PC-9 (cell line): Measurements from ENCODE around the gene GHR. TPM values are rescaled to one million over a fixed set of nuclear protein-coding genes. Genes with fewer than 3 reads are reported as not detected.

Experiments
- BruUV-seq: library from RNA; stranded (reverse); fragments of 400-500 nt; replicated peaks from 2 replicates; lab custom pipeline; 2021; lab: Mats Ljungman, UMichigan
- CTCF ChIA-PET: fragments of 300-600 bp; sonication (Branson Sonifier 250); formaldehyde crosslinking; loops from one replicate; lab custom pipeline; 2022; ENCODE audit warnings: antibody characterized with exemption; lab: Charles Lee
- POLR2A ChIA-PET: fragments of 300-600 bp; sonication (Branson Sonifier 250); formaldehyde crosslinking; loops from one replicate; lab custom pipeline; 2022; ENCODE audit warnings: antibody characterized with exemption; ENCODE audit not compliant: unreplicated experiment; lab: Charles Lee
- DNase-seq, 2 experiments: peaks; one replicate each; pipeline versions ENCODE4 v3.0.0 to v3.0.0-alpha.2; 2015 to 2022; ENCODE audit warnings: mixed read lengths in 1 of 2
- H2AFZ ChIP-seq: fragments of 200-600 bp; sonication (generic); 2 replicates; pipeline ENCODE4 v1.8.1; 2017; ENCODE audit warnings: antibody characterized with exemption
- H3F3A ChIP-seq: fragments of 200-600 bp; sonication (generic); 2 replicates; pipeline ENCODE4 v1.8.1; 2017; ENCODE audit warnings: antibody characterized with exemption, mild to moderate bottlenecking, low read depth; ENCODE audit not compliant: insufficient read depth
- H3K27ac ChIP-seq: fragments of 200-600 bp; sonication (generic); 2 replicates; pipeline ENCODE4 v1.6.1; 2016; ENCODE audit warnings: mixed run types
- H3K27me3 ChIP-seq: fragments of 200-600 bp; sonication (generic); 2 replicates; pipeline ENCODE4 v1.6.1; 2016; ENCODE audit warnings: low read depth, mixed run types; ENCODE audit not compliant: insufficient read depth
- H3K36me3 ChIP-seq: fragments of 200-600 bp; sonication (generic); 2 replicates; pipeline ENCODE4 v1.6.1; 2016; ENCODE audit warnings: low read depth, mixed run types
- H3K4me1 ChIP-seq: fragments of 200-600 bp; sonication (generic); replicated peaks from 2 replicates; pipeline ENCODE4 v1.6.1; 2016; ENCODE audit warnings: mixed run types; ENCODE audit not compliant: insufficient read depth
- H3K4me2 ChIP-seq: fragments of 200-600 bp; sonication (generic); 2 replicates; pipeline ENCODE4 v1.6.1; 2017; ENCODE audit warnings: mixed run types
- H3K4me3 ChIP-seq: fragments of 200-600 bp; sonication (generic); 2 replicates; pipeline ENCODE4 v1.6.1; 2016; ENCODE audit warnings: mixed run types
- H3K79me2 ChIP-seq: fragments of 200-600 bp; sonication (generic); 2 replicates; pipeline ENCODE4 v1.6.1; 2017; ENCODE audit warnings: low read depth, mixed run types
- H3K9me2 ChIP-seq: fragments of 200-600 bp; sonication (generic); 2 replicates; pipeline ENCODE4 v1.8.1; 2017; ENCODE audit warnings: mild to moderate bottlenecking; ENCODE audit not compliant: insufficient read depth
- H3K9me3 ChIP-seq: fragments of 200-600 bp; sonication (generic); 2 replicates; pipeline ENCODE4 v1.8.1; 2016; ENCODE audit warnings: low read depth; ENCODE audit not compliant: insufficient read depth
- H4K20me1 ChIP-seq: fragments of 200-600 bp; sonication (generic); 2 replicates; pipeline ENCODE4 v1.8.1; 2017; ENCODE audit not compliant: insufficient read depth
- EZH2 ChIP-seq: fragments of 200-600 bp; sonication (generic); IDR thresholded peaks from 2 replicates; pipeline ENCODE4 v1.8.0; 2017; ENCODE audit warnings: antibody characterized with exemption, low read depth
- intact Hi-C: fragments of 100-400 bp; cut with micrococcal nuclease; formaldehyde crosslinking; loops from one replicate; pipeline ENCODE4 v1.10.0; 2022; ENCODE audit not compliant: unreplicated experiment
- total RNA-seq: library from RNA; stranded (reverse); gene quantifications from 2 replicates; pipeline ENCODE4 v1.2.3, GENCODE V29; 2021
- TF ChIP-seq, protein P1 (sequence below): fragments of 200-600 bp; sonication (generic); conservative IDR thresholded peaks from 2 replicates; pipeline ENCODE4 v1.6.1; 2017; ENCODE audit warnings: mixed run types, antibody characterized with exemption, mild to moderate bottlenecking, moderate library complexity

The GHR gene
- total RNA-seq, 1 experiment from 2014 or later, result not detected

DNA sequence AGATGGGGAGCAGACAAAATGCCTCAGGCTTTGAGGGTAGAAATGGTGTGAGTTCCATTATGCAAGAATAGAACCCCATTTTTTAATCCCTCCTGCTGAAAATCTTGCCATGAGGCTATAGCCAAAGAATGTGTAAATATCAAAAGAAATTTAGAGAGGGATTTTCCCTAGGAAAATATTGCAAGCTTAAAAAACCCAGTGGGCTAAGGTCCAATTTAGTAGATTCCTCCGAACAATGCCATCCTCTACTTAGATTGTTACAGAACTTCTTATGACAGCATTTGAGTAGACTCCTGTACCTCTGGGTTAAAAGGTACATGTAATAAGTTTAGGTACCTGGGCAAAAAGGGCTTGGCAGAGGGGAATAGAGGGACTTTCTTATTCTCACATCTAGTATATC lies 138.4 kb downstream of the GHR start:
- POLR2A ChIA-PET, result interaction anchor here (0.6 kb wide), 1 partner anchor 480 kb away, joined by 3 read pairs; no protein-coding TSS in a partner anchor
- CTCF ChIA-PET, result no interaction called here
- Histone ChIP-seq H3K9me3 (no peaks in the 10 kb centered on the region), H3K27me3 (peaks cover 33% of the 10 kb centered on the region), H3K4me1 (no peaks in the 10 kb centered on the region), H3K9me2 (no peaks in the 10 kb centered on the region), H3K36me3 (no peaks in the 10 kb centered on the region), H4K20me1 (no peaks in the 10 kb centered on the region), H3K4me2 (no peak overlapping the region), H3F3A (no peaks in the 10 kb centered on the region), H3K79me2 (no peaks in the 10 kb centered on the region), H3K4me3 (no peak overlapping the region), H2AFZ (no peak overlapping the region), H3K27ac (no peak overlapping the region)
- no peak for TF ChIP-seq EZH2
- TF ChIP-seq, protein P1, sequence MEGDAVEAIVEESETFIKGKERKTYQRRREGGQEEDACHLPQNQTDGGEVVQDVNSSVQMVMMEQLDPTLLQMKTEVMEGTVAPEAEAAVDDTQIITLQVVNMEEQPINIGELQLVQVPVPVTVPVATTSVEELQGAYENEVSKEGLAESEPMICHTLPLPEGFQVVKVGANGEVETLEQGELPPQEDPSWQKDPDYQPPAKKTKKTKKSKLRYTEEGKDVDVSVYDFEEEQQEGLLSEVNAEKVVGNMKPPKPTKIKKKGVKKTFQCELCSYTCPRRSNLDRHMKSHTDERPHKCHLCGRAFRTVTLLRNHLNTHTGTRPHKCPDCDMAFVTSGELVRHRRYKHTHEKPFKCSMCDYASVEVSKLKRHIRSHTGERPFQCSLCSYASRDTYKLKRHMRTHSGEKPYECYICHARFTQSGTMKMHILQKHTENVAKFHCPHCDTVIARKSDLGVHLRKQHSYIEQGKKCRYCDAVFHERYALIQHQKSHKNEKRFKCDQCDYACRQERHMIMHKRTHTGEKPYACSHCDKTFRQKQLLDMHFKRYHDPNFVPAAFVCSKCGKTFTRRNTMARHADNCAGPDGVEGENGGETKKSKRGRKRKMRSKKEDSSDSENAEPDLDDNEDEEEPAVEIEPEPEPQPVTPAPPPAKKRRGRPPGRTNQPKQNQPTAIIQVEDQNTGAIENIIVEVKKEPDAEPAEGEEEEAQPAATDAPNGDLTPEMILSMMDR, result no peak
- intact Hi-C loops, result no loop called here
- BruUV-seq, result no TSS peak
- DNase-seq, result no peak

DNA sequence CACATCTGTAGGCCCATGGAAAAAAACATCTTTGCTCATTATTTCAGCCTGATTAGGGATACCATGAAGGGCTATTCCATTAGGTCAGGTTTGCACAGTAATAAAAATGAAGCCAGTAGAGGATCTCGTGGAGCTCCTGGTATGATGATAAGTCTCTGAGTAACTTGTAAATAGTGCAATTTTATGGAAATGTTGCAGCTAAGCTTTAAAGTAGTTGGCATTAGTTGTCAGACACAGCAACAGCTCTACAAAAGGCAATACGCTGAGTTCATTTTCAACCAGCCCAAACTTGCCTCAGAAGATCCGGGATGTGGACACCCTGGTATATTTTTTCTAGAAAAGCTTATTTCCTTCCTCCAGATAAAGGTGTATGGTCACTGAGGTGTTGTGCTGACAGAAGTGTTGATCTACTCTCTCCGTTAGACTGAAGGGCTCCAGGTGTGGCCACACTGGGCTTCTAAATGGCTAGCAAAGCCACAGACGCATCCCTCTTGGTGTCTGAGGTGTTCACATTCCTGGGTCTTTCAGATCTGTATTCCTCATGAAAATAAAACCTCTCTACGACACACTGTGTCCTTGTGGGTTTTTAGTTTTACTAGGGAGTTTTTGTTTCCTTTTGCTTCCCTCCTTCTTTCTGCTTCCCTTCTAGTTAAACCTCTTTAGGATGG lies 141.6 kb downstream of the GHR start:
- no peaks in the 10 kb centered on the region for H3K9me2 ChIP-seq
- H3K4me3 ChIP-seq, result no peak overlapping the region
- intact Hi-C loops, result no loop called here
- TF ChIP-seq EZH2, result no peak
- no peaks in the 10 kb centered on the region for H3K4me1 ChIP-seq
- POLR2A ChIA-PET, result no interaction called here
- DNase-seq, result no peak
- H3F3A ChIP-seq, result no peaks in the 10 kb centered on the region
- peaks cover 31% of the 10 kb centered on the region for H3K27me3 ChIP-seq
- H4K20me1 ChIP-seq, result no peaks in the 10 kb centered on the region
- H3K4me2 ChIP-seq, result no peak overlapping the region
- no TSS peak for BruUV-seq
- H3K9me3 ChIP-seq, result no peaks in the 10 kb centered on the region
- H3K36me3 ChIP-seq, result no peaks in the 10 kb centered on the region
- CTCF ChIA-PET, result no interaction called here
- no peaks in the 10 kb centered on the region for H3K79me2 ChIP-seq
- H2AFZ ChIP-seq, result no peak overlapping the region
- no peak overlapping the region for H3K27ac ChIP-seq

DNA sequence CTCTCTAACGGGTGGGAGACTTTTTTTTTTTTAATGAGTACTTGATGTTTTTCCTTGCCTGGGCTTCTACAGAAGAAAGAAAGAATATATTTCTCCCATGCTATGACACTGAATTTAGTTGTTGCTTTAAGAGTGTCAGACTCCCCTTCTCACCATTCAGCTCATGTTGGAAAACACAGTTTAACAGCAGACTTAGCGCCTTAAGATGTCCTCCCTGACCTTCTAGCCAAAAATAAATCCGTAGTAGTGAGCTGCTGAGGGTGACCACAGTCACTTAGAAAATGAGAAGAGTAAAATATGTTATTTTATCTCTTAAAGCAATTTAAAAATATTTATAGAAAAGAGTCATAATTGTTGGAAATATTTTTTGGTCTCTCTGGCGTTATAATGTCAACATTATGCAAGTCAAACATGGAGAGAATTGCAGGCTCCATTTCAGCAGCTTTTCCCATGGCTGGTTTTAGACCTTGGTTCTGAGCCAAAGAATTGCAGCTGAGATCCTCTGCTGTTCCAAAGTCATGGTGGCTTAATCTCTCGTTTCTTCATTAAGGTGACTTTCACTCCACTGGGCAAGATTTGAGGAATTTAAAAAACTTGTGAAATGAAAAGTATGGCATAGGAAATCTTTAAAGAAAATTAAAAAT lies 143.5 kb downstream of the GHR start:
- Histone ChIP-seq H2AFZ (no peak overlapping the region), H3K4me3 (no peak overlapping the region), H3K4me2 (no peak overlapping the region), H4K20me1 (no peaks in the 10 kb centered on the region), H3K27ac (no peak overlapping the region), H3K27me3 (peaks cover 12% of the 10 kb centered on the region; the same call in 1 of the 2 replicates), H3K36me3 (no peaks in the 10 kb centered on the region), H3F3A (no peaks in the 10 kb centered on the region), H3K4me1 (no peaks in the 10 kb centered on the region), H3K79me2 (no peaks in the 10 kb centered on the region), H3K9me3 (no peaks in the 10 kb centered on the region), H3K9me2 (no peaks in the 10 kb centered on the region)
- no peak for TF ChIP-seq EZH2
- TF ChIP-seq, protein P1, result no peak
- intact Hi-C loops, result no loop called here
- ChIA-PET CTCF (no interaction called here), POLR2A (no interaction called here)
- DNase-seq, result no peak
- no TSS peak for BruUV-seq
